HepG2 (cell line): ENCODE measurements around the gene ORC2. TPM values are rescaled to one million over a fixed set of nuclear protein-coding genes. Genes with fewer than 3 reads are reported as not detected.

Experiments
- AHR ChIP-seq: IDR thresholded peaks from 2 replicates; pipeline ENCODE4 v1.6.1; 2018; ENCODE audit warnings: missing genetic modification reagents, missing compliant biosample characterization
- EHMT2 ChIP-seq: fragments of 200-600 bp; sonication (generic); IDR thresholded peaks from 2 replicates; pipeline ENCODE4 v1.7.0; 2017; ENCODE audit warnings: antibody characterized with exemption, low read depth, low read length, borderline replicate concordance
- ETV5 ChIP-seq: IDR thresholded peaks from 2 replicates; pipeline ENCODE4 v1.6.1; 2018; ENCODE audit warnings: missing biosample characterization, missing genetic modification reagents, inconsistent platforms, borderline replicate concordance
- GLI4 ChIP-seq: sonication (generic); formaldehyde crosslinking; IDR thresholded peaks from 2 replicates; pipeline ENCODE4 v1.5.1; 2020; ENCODE audit warnings: missing genetic modification reagents, mild to moderate bottlenecking, moderate library complexity, borderline replicate concordance
- MEF2D ChIP-seq: sonication (generic); formaldehyde crosslinking; IDR thresholded peaks from 2 replicates; pipeline ENCODE4 v1.5.1; 2020; ENCODE audit warnings: mild to moderate bottlenecking, missing genetic modification reagents
- NONO ChIP-seq, 2 experiments: fragments of 450-650 bp in 1 of 2; sonication (generic) in 1 of 2; formaldehyde crosslinking in 1 of 2; IDR thresholded peaks in 1 of 2; conservative IDR thresholded peaks in 1 of 2; 2 replicates each; pipeline versions ENCODE4 v1.6.1 to v1.8.0; 2017 to 2022; ENCODE audit warnings: mild to moderate bottlenecking in 1 of 2, missing genetic modification reagents in 1 of 2, moderate library complexity in 1 of 2
- RFX1 ChIP-seq: fragments of 450-650 bp; IDR thresholded peaks from 2 replicates; pipeline ENCODE4 v1.6.1; 2017
- SALL2 ChIP-seq: sonication (generic); formaldehyde crosslinking; IDR thresholded peaks from 2 replicates; pipeline ENCODE4 v1.8.1; 2023; ENCODE audit warnings: mild to moderate bottlenecking, missing genetic modification reagents, inconsistent platforms
- SNRNP70 ChIP-seq: fragments of 200-400 bp; formaldehyde crosslinking; IDR thresholded peaks from 2 replicates; pipeline ENCODE4 v1.6.1; 2017; ENCODE audit warnings: mild to moderate bottlenecking, low read depth, low read length, moderate library complexity
- STAG1 ChIP-seq: sonication (generic); formaldehyde crosslinking; IDR thresholded peaks from 2 replicates; pipeline ENCODE4 v1.4.0; 2020; ENCODE audit warnings: missing genetic modification reagents
- TEAD2 ChIP-seq: sonication (generic); formaldehyde crosslinking; IDR thresholded peaks from 2 replicates; pipeline ENCODE4 v1.9.0; 2021; ENCODE audit warnings: missing genetic modification reagents
- TERF1 ChIP-seq: sonication (generic); formaldehyde crosslinking; IDR thresholded peaks from 2 replicates; pipeline ENCODE4 v1.8.0; 2022; ENCODE audit warnings: mild to moderate bottlenecking, missing genetic modification reagents, moderate library complexity
- THAP8 ChIP-seq: sonication (generic); formaldehyde crosslinking; IDR thresholded peaks from 2 replicates; pipeline ENCODE4 v1.5.1; 2020; ENCODE audit warnings: missing genetic modification reagents, mild to moderate bottlenecking, borderline replicate concordance
- WIZ ChIP-seq: sonication (generic); formaldehyde crosslinking; IDR thresholded peaks from 2 replicates; pipeline ENCODE4 v1.5.1; 2020; ENCODE audit warnings: mild to moderate bottlenecking, missing genetic modification reagents
- ZC3H4 ChIP-seq: sonication (generic); formaldehyde crosslinking; IDR thresholded peaks from 2 replicates; pipeline ENCODE4 v1.4.0; 2020; ENCODE audit warnings: missing genetic modification reagents, borderline replicate concordance
- ZFP36L2 ChIP-seq: sonication (generic); formaldehyde crosslinking; IDR thresholded peaks from 2 replicates; pipeline ENCODE4 v1.4.0; 2020; ENCODE audit warnings: missing genetic modification reagents
- ZNF138 ChIP-seq: sonication (generic); formaldehyde crosslinking; IDR thresholded peaks from 2 replicates; pipeline ENCODE4 v1.5.0; 2020; ENCODE audit warnings: mild to moderate bottlenecking, low read depth, missing genetic modification reagents
- ZNF282 ChIP-seq: fragments of 450-650 bp; IDR thresholded peaks from 2 replicates; pipeline ENCODE4 v1.6.1; 2018; ENCODE audit not compliant: partially characterized antibody
- ZNF329 ChIP-seq: sonication (generic); formaldehyde crosslinking; IDR thresholded peaks from 2 replicates; pipeline ENCODE4 v1.9.0; 2021; ENCODE audit warnings: low read depth, mild to moderate bottlenecking, missing genetic modification reagents
- ZNF546 ChIP-seq: sonication (generic); formaldehyde crosslinking; conservative IDR thresholded peaks from 2 replicates; pipeline ENCODE4 v1.8.1; 2023; ENCODE audit warnings: mild to moderate bottlenecking, missing genetic modification reagents
- ZNF652 ChIP-seq: IDR thresholded peaks from 2 replicates; pipeline ENCODE4 v1.6.1; 2016; ENCODE audit warnings: low read depth, borderline replicate concordance
- ZNF878 ChIP-seq: sonication (generic); formaldehyde crosslinking; IDR thresholded peaks from 2 replicates; pipeline ENCODE4 v1.8.1; 2023; ENCODE audit warnings: mild to moderate bottlenecking, missing genetic modification reagents, moderate library complexity
- ZSCAN21 ChIP-seq: sonication (generic); formaldehyde crosslinking; IDR thresholded peaks from 2 replicates; pipeline ENCODE4 v1.8.0; 2022; ENCODE audit warnings: mild to moderate bottlenecking, missing genetic modification reagents, moderate library complexity, borderline replicate concordance
- polyA plus RNA-seq, 8 experiments: library from polyadenylated mRNA; depleted of rRNA in 3 of 8; stranded (reverse) in 7 of 8; unstranded in 1 of 8; fragments of >200 nt; fragmentation: Illumina TruSeq in 4 of 8; extraction: Trizol in 4 of 8; gene quantifications; 2 replicates each; pipeline versions ENCODE4 v1.2.1 to v1.2.3, GENCODE V29; 2011 to 2016; ENCODE audit warnings: low read depth in 4 of 8, missing spikeins in 1 of 8, mixed read lengths in 1 of 8; ENCODE audit not compliant: insufficient read depth in 1 of 8
- total RNA-seq, 5 experiments: library from RNA; depleted of rRNA; stranded (reverse); fragments of >200 nt; fragmentation: Illumina TruSeq; extraction: Trizol; gene quantifications; 2 replicates each; pipeline ENCODE4 v1.2.3, GENCODE V29; 2016; ENCODE audit warnings: low read depth in 1 of 5
- TF ChIP-seq, protein P1 (sequence below): IDR thresholded peaks from 2 replicates; pipeline ENCODE4 v1.6.1; 2016; ENCODE audit warnings: missing compliant biosample characterization, missing genetic modification reagents, borderline replicate concordance
- TF ChIP-seq, protein P2 (sequence below): sonication (generic); formaldehyde crosslinking; IDR thresholded peaks from 2 replicates; pipeline ENCODE4 v1.8.0; 2022; ENCODE audit warnings: mild to moderate bottlenecking, missing genetic modification reagents; ENCODE audit not compliant: insufficient replicate concordance

ORC2 gene
- total and polyA plus RNA-seq, 2 of the 13 experiments (the other 11 are each of a cell fraction or from before 2014, with no cell fraction given): 19.3 to 73.5 TPM

- TF ChIP-seq GLI4 (CRISPR knock-in tag): no peak
- TF ChIP-seq MEF2D (CRISPR knock-in tag): peak; percentile 76
- TF ChIP-seq, protein P1, sequence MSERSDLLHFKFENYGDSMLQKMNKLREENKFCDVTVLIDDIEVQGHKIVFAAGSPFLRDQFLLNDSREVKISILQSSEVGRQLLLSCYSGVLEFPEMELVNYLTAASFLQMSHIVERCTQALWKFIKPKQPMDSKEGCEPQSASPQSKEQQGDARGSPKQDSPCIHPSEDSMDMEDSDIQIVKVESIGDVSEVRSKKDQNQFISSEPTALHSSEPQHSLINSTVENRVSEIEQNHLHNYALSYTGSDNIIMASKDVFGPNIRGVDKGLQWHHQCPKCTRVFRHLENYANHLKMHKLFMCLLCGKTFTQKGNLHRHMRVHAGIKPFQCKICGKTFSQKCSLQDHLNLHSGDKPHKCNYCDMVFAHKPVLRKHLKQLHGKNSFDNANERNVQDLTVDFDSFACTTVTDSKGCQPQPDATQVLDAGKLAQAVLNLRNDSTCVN (CRISPR knock-in tag): no peak
- no peak for TF ChIP-seq NONO (IDR thresholded peaks at IDR 0.05)
- TF ChIP-seq NONO (CRISPR knock-in tag; conservative IDR thresholded peaks at IDR 0.05): no peak; the same call in 1 of the 2 replicates
- TF ChIP-seq RFX1: no peak
- peak; percentile 81; the same call in 1 of the 2 replicates for TF ChIP-seq EHMT2
- no peak for TF ChIP-seq ZNF138
- peak; percentile 30; the same call in 1 of the 2 replicates for TF ChIP-seq ETV5 (CRISPR knock-in tag)
- TF ChIP-seq THAP8 (CRISPR knock-in tag): no peak
- no peak for TF ChIP-seq ZSCAN21 (CRISPR knock-in tag)
- no peak for TF ChIP-seq STAG1
- TF ChIP-seq ZC3H4 (CRISPR knock-in tag): no peak
- TF ChIP-seq ZNF282: no peak
- no peak; the same call in 1 of the 2 replicates for TF ChIP-seq AHR (CRISPR knock-in tag)
- TF ChIP-seq ZFP36L2 (CRISPR knock-in tag): no peak
- TF ChIP-seq ZNF329 (CRISPR knock-in tag): no peak
- TF ChIP-seq SNRNP70: no peak
- TF ChIP-seq WIZ (CRISPR knock-in tag): 0 out of 2 replicates have a peak, but pooled peaks have one; percentile 46
- TF ChIP-seq SALL2 (CRISPR knock-in tag): no peak
- TF ChIP-seq TEAD2: no peak
- 0 out of 2 replicates have a peak, but pooled peaks have one; percentile 1 for TF ChIP-seq ZNF878 (CRISPR knock-in tag)
- no peak for TF ChIP-seq ZNF546 (CRISPR knock-in tag)
- TF ChIP-seq TERF1 (CRISPR knock-in tag): no peak
- TF ChIP-seq, protein P2, sequence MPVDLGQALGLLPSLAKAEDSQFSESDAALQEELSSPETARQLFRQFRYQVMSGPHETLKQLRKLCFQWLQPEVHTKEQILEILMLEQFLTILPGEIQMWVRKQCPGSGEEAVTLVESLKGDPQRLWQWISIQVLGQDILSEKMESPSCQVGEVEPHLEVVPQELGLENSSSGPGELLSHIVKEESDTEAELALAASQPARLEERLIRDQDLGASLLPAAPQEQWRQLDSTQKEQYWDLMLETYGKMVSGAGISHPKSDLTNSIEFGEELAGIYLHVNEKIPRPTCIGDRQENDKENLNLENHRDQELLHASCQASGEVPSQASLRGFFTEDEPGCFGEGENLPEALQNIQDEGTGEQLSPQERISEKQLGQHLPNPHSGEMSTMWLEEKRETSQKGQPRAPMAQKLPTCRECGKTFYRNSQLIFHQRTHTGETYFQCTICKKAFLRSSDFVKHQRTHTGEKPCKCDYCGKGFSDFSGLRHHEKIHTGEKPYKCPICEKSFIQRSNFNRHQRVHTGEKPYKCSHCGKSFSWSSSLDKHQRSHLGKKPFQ (CRISPR knock-in tag): no peak
- TF ChIP-seq ZNF652 (CRISPR knock-in tag): peak; percentile 72; the same call in 1 of the 2 replicates
Measured at GRCh38 chr2:201008296-201008829, 44.9 kb upstream of the ORC2 start (continued).
